CD14-positive monocyte (primary cell): Measurements from ENCODE around the gene TTLL4. TPM values are rescaled to one million over a fixed set of nuclear protein-coding genes. Genes with fewer than 3 reads are reported as not detected.

ENCODE experiments used
- DNase-seq, 3 donors: peaks; one replicate each; pipeline ENCODE4 v3.0.0-alpha.2; 2011 to 2022
- H2AFZ ChIP-seq: 2 replicates; pipeline ENCODE4 v1.6.0; 2012; ENCODE audit warnings: mild to moderate bottlenecking, low read depth, low read length, inconsistent platforms; ENCODE audit not compliant: insufficient read depth, poor library complexity, severe bottlenecking
- H3K27ac ChIP-seq, 2 donors: 1 replicate in 1 of 2; 2 replicates in 1 of 2; pipeline ENCODE4 v1.5.1; 2012 to 2013; ENCODE audit warnings: low read length in 2 of 2, control low read depth in 1 of 2, inconsistent platforms in 1 of 2, low read depth in 1 of 2, mild to moderate bottlenecking in 1 of 2
- H3K27me3 ChIP-seq, 2 donors: one replicate each; pipeline versions ENCODE4 v1.6.0 to v1.6.1; 2011 to 2013; ENCODE audit warnings: low read length in 2 of 2; ENCODE audit not compliant: control insufficient read depth in 2 of 2, insufficient read depth in 2 of 2
- H3K36me3 ChIP-seq, 2 donors: replicated peaks in 1 of 2; 1 replicate in 1 of 2; 2 replicates in 1 of 2; pipeline versions ENCODE4 v1.5.1 to v1.6.1; 2012 to 2013; ENCODE audit warnings: low read length in 2 of 2, control low read depth in 1 of 2, inconsistent platforms in 1 of 2, mild to moderate bottlenecking in 1 of 2; ENCODE audit not compliant: insufficient read depth in 2 of 2, control insufficient read depth in 1 of 2
- H3K4me1 ChIP-seq, 2 donors: 1 replicate in 1 of 2; 2 replicates in 1 of 2; pipeline versions ENCODE4 v1.5.1 to v1.6.1; 2012 to 2013; ENCODE audit warnings: low read length in 2 of 2, control low read depth in 1 of 2, inconsistent platforms in 1 of 2, mild to moderate bottlenecking in 1 of 2, moderate library complexity in 1 of 2; ENCODE audit not compliant: insufficient read depth in 2 of 2, control insufficient read depth in 1 of 2
- H3K4me2 ChIP-seq: replicated peaks from 2 replicates; pipeline ENCODE3; 2012; ENCODE audit warnings: low read length, moderate library complexity, mild to moderate bottlenecking; ENCODE audit not compliant: poor library complexity, severe bottlenecking; ENCODE audit errors: extremely low read depth
- H3K4me3 ChIP-seq, 3 experiments: fragments of 200-600 bp in 1 of 3; sonication (generic) in 1 of 3; replicated peaks in 1 of 3; 1 replicate in 2 of 3; 2 replicates in 1 of 3; pipeline ENCODE4 v1.5.1; 2011 to 2013; ENCODE audit warnings: low read length in 3 of 3, mild to moderate bottlenecking in 3 of 3, control low read depth in 2 of 3, low read depth in 2 of 3, inconsistent platforms in 1 of 3, moderate library complexity in 1 of 3
- H3K79me2 ChIP-seq: 2 replicates; pipeline ENCODE4 v1.6.0; 2012; ENCODE audit warnings: mild to moderate bottlenecking, control low read depth, inconsistent platforms, low read length, moderate library complexity; ENCODE audit not compliant: insufficient read depth
- H3K9ac ChIP-seq: 2 replicates; pipeline ENCODE4 v1.6.0; 2017; ENCODE audit warnings: low read length, mild to moderate bottlenecking; ENCODE audit not compliant: insufficient read depth, poor library complexity, severe bottlenecking
- H3K9me3 ChIP-seq, 2 donors: replicated peaks in 1 of 2; 1 replicate in 1 of 2; 2 replicates in 1 of 2; pipeline versions ENCODE4 v1.5.1 to v1.6.1; 2012 to 2013; ENCODE audit warnings: low read length in 2 of 2, control low read depth in 1 of 2; ENCODE audit not compliant: control insufficient read depth in 1 of 2, insufficient read depth in 1 of 2
- H4K20me1 ChIP-seq: 2 replicates; pipeline ENCODE4 v1.6.0; 2012; ENCODE audit warnings: mild to moderate bottlenecking, low read length, control low read depth, moderate library complexity; ENCODE audit not compliant: insufficient read depth
- H3K27ac Mint-ChIP-seq, 7 donors: one replicate each; pipeline ENCODE4 v1.8.0; 2020; ENCODE audit warnings: mild to moderate bottlenecking in 7 of 7, mixed read lengths in 7 of 7, moderate library complexity in 6 of 7, inconsistent platforms in 2 of 7
- H3K27me3 Mint-ChIP-seq, 3 donors: one replicate each; pipeline ENCODE4 v1.8.0; 2021 to 2022; ENCODE audit warnings: low read depth in 3 of 3, mild to moderate bottlenecking in 3 of 3, mixed read lengths in 3 of 3, moderate library complexity in 3 of 3, inconsistent platforms in 1 of 3
- H3K36me3 Mint-ChIP-seq, 2 donors: one replicate each; pipeline ENCODE4 v1.8.0; 2020; ENCODE audit warnings: mixed read lengths in 2 of 2, inconsistent platforms in 1 of 2, mild to moderate bottlenecking in 1 of 2
- H3K4me1 Mint-ChIP-seq: one replicate; pipeline ENCODE4 v1.8.0; 2020; ENCODE audit warnings: mild to moderate bottlenecking, mixed read lengths
- H3K4me3 Mint-ChIP-seq, 2 donors: one replicate each; pipeline ENCODE4 v1.8.0; 2020; ENCODE audit warnings: mild to moderate bottlenecking in 2 of 2, mixed read lengths in 2 of 2, moderate library complexity in 1 of 2
- H3K9me3 Mint-ChIP-seq, 7 donors: one replicate each; pipeline ENCODE4 v1.8.0; 2020 to 2022; ENCODE audit warnings: mixed read lengths in 7 of 7, mild to moderate bottlenecking in 6 of 7, moderate library complexity in 6 of 7, inconsistent platforms in 2 of 7
- CTCF ChIP-seq: fragments of 200-600 bp; IDR thresholded peaks from one replicate; pipeline ENCODE4 v1.8.0; 2022; ENCODE audit warnings: antibody characterized with exemption, mild to moderate bottlenecking
- WGBS: methylation state at CpG from one replicate; pipeline ENCODE4 v1.1.5; 2013; ENCODE audit warnings: missing lambda C conversion rate; ENCODE audit not compliant: insufficient coverage; 5-methylcytosine and 5-hydroxymethylcytosine counted together
- intact Hi-C, 2 donors: fragments of 100-400 bp; cut with micrococcal nuclease; formaldehyde crosslinking; loops; one replicate each; pipeline versions ENCODE4 v1.15.0 to v1.15.1; 2023
- polyA plus RNA-seq, 3 donors: library from polyadenylated mRNA; depleted of rRNA in 1 of 3; unstranded in 2 of 3; stranded (reverse) in 1 of 3; fragments of 300-500 nt in 2 of 3; fragments of >200 nt in 1 of 3; fragmentation: Illumina TruSeq in 2 of 3; gene quantifications; 1 replicate in 2 of 3; 2 replicates in 1 of 3; pipeline ENCODE4 v1.2.3, GENCODE V29; 2012 to 2021

The TTLL4 gene
- polyA plus RNA-seq, 3 donors, result 13.5 to 90.2 (median 16.3) TPM

- H3K9me3 ChIP-seq, result peaks cover 0 to 5% of the 10 kb centered on the region in 2 donors
- H3K27ac ChIP-seq, result no peak overlapping the region
- H3K4me2 ChIP-seq, result peak overlapping the region; percentile 21
- intact Hi-C loops, result no loop called here
- H3K36me3 ChIP-seq, result peaks cover 0 to 5% of the 10 kb centered on the region in 2 donors
- Mint-ChIP-seq H3K4me3 (peak overlapping the region; percentile 37 to 57), H3K4me1 (peaks cover 49% of the 10 kb centered on the region), H3K9me3 (peaks cover 0 to 20% (median 10%) of the 10 kb centered on the region in 7 donors), H3K27ac (no peak overlapping the region), H3K27me3 (peaks cover 31 to 49% (median 42%) of the 10 kb centered on the region in 3 donors), H3K36me3 (peaks cover 36 to 49% of the 10 kb centered on the region in 2 donors)
- peaks cover 10 to 54% of the 10 kb centered on the region in 2 donors for H3K27me3 ChIP-seq
- no peak for TF ChIP-seq CTCF
- no peak overlapping the region for H2AFZ ChIP-seq
- H3K79me2 ChIP-seq, result peaks cover 5% of the 10 kb centered on the region
- H3K4me3 ChIP-seq, result peak overlapping the region in 1 of 3 experiments; percentile 1
- DNase-seq, result no peak
- peaks cover 47% of the 10 kb centered on the region for H4K20me1 ChIP-seq
- 43% methylated on average over 1 of the region's 1 CpG for WGBS
- H3K4me1 ChIP-seq, result peaks cover 21 to 48% of the 10 kb centered on the region in 2 donors
- H3K9ac ChIP-seq, result no peak overlapping the region
These were observed 74.5 kb downstream of the TTLL4 start for GRCh38 chr2:218785103-218785502.

GRCh38 chr2:218786133-218786532, 75.5 kb downstream of the TTLL4 start:
- Mint-ChIP-seq H3K4me1 (peaks cover 42% of the 10 kb centered on the region), H3K27ac (no peak overlapping the region), H3K36me3 (peaks cover 36 to 49% of the 10 kb centered on the region in 2 donors), H3K27me3 (peaks cover 25 to 42% (median 31%) of the 10 kb centered on the region in 3 donors), H3K4me3 (peak overlapping the region in 1 of 2 donors; percentile 57), H3K9me3 (peaks cover 0 to 20% (median 8%) of the 10 kb centered on the region in 7 donors)
- TF ChIP-seq CTCF, result no peak
- H3K4me1 ChIP-seq, result peaks cover 18 to 42% of the 10 kb centered on the region in 2 donors
- DNase-seq, result no peak
- peaks cover 0 to 5% of the 10 kb centered on the region in 2 donors for H3K9me3 ChIP-seq
- H3K27ac ChIP-seq, result no peak overlapping the region
- H3K79me2 ChIP-seq, result peaks cover 5% of the 10 kb centered on the region
- no peak overlapping the region for H2AFZ ChIP-seq
- WGBS, result no CpG with 5 or more reads among the region's 3 CpGs
- H4K20me1 ChIP-seq, result peaks cover 52% of the 10 kb centered on the region
- no peak overlapping the region for H3K9ac ChIP-seq
- peaks cover 0 to 5% of the 10 kb centered on the region in 2 donors for H3K36me3 ChIP-seq
- intact Hi-C loops, result no loop called here
- no peak overlapping the region for H3K4me2 ChIP-seq
- peaks cover 6 to 44% of the 10 kb centered on the region in 2 donors for H3K27me3 ChIP-seq
- H3K4me3 ChIP-seq, result no peak overlapping the region
